H9 (cell line): ENCODE data around the gene SLC31A2. TPM values are rescaled to one million over a fixed set of nuclear protein-coding genes. Genes with fewer than 3 reads are reported as not detected.

ENCODE experiments used
- DNase-seq: peaks from one replicate; pipeline ENCODE4 v3.0.0-alpha.2; 2017
- H2AFZ ChIP-seq: one replicate; pipeline ENCODE4 v1.6.1; 2013; ENCODE audit warnings: mild to moderate bottlenecking, low read length, control low read depth, moderate library complexity
- H2AK5ac ChIP-seq: 2 replicates; pipeline ENCODE4 v1.6.1; 2013; ENCODE audit warnings: low read length, control low read depth, mixed read lengths; ENCODE audit not compliant: insufficient read length
- H2BK120ac ChIP-seq: one replicate; pipeline ENCODE4 v1.6.1; 2013; ENCODE audit warnings: low read depth, mild to moderate bottlenecking, low read length, control low read depth, inconsistent platforms; ENCODE audit not compliant: poor library complexity, severe bottlenecking
- H2BK12ac ChIP-seq: 2 replicates; pipeline ENCODE4 v1.6.1; 2013; ENCODE audit warnings: low read length, control low read depth, mixed read lengths, low read depth; ENCODE audit not compliant: insufficient read length
- H2BK15ac ChIP-seq: 2 replicates; pipeline ENCODE4 v1.6.1; 2013; ENCODE audit warnings: low read depth, low read length, control low read depth
- H2BK20ac ChIP-seq: one replicate; pipeline ENCODE4 v1.6.1; 2013; ENCODE audit warnings: low read depth, mild to moderate bottlenecking, low read length, control low read depth, inconsistent platforms; ENCODE audit not compliant: poor library complexity, severe bottlenecking
- H2BK5ac ChIP-seq: 2 replicates; pipeline ENCODE4 v1.6.1; 2013; ENCODE audit warnings: low read length, control low read depth, mixed read lengths; ENCODE audit not compliant: insufficient read length
- H3K14ac ChIP-seq: 2 replicates; pipeline ENCODE4 v1.6.1; 2013; ENCODE audit warnings: low read length, control low read depth; ENCODE audit not compliant: insufficient read depth
- H3K18ac ChIP-seq: 2 replicates; pipeline ENCODE4 v1.6.1; 2013; ENCODE audit warnings: low read depth, mild to moderate bottlenecking, mixed read lengths, low read length, control low read depth; ENCODE audit not compliant: insufficient read length
- H3K23ac ChIP-seq: 2 replicates; pipeline ENCODE4 v1.6.1; 2013; ENCODE audit warnings: low read length, control low read depth, mixed read lengths, low read depth; ENCODE audit not compliant: insufficient read length
- H3K23me2 ChIP-seq: 2 replicates; pipeline ENCODE4 v1.6.1; 2013; ENCODE audit warnings: low read depth, mild to moderate bottlenecking, mixed read lengths, low read length, control low read depth; ENCODE audit not compliant: insufficient read length, poor library complexity, severe bottlenecking
- H3K27ac ChIP-seq: 2 replicates; pipeline ENCODE4 v1.5.1; 2013; ENCODE audit warnings: low read length, control low read depth, mixed read lengths, low read depth; ENCODE audit not compliant: insufficient read length
- H3K27me3 ChIP-seq: 2 replicates; pipeline ENCODE4 v1.6.1; 2013; ENCODE audit warnings: low read length, control low read depth, inconsistent platforms; ENCODE audit not compliant: insufficient read depth
- H3K4ac ChIP-seq: 2 replicates; pipeline ENCODE4 v1.6.1; 2013; ENCODE audit warnings: low read depth, mild to moderate bottlenecking, control low read depth, inconsistent platforms, low read length, moderate library complexity
- H3K4me1 ChIP-seq: 2 replicates; pipeline ENCODE4 v1.6.1; 2013; ENCODE audit warnings: low read length, control low read depth, inconsistent platforms; ENCODE audit not compliant: insufficient read depth
- H3K4me2 ChIP-seq: 2 replicates; pipeline ENCODE4 v1.6.1; 2013; ENCODE audit warnings: low read length, control low read depth, mixed read lengths; ENCODE audit not compliant: insufficient read length, insufficient read depth
- H3K56ac ChIP-seq: 2 replicates; pipeline ENCODE4 v1.6.1; 2013; ENCODE audit warnings: low read depth, mild to moderate bottlenecking, mixed read lengths, low read length, control low read depth; ENCODE audit not compliant: insufficient read length
- H3K79me1 ChIP-seq: 2 replicates; pipeline ENCODE4 v1.6.1; 2013; ENCODE audit warnings: low read depth, mild to moderate bottlenecking, moderate library complexity, low read length, control low read depth, inconsistent platforms; ENCODE audit not compliant: insufficient read depth, poor library complexity, severe bottlenecking
- H3K79me2 ChIP-seq: 2 replicates; pipeline ENCODE4 v1.6.1; 2013; ENCODE audit warnings: low read length, control low read depth, inconsistent platforms; ENCODE audit not compliant: insufficient read depth
- H3K9ac ChIP-seq: 2 replicates; pipeline ENCODE4 v1.6.1; 2013; ENCODE audit warnings: low read length, control low read depth, mixed read lengths; ENCODE audit not compliant: insufficient read length; ENCODE audit errors: extremely low read depth
- H3K9me3 ChIP-seq: one replicate; pipeline ENCODE4 v1.6.1; 2013; ENCODE audit warnings: low read depth, low read length, inconsistent platforms; ENCODE audit not compliant: control insufficient read depth
- H3T11ph ChIP-seq: one replicate; pipeline ENCODE4 v1.6.1; 2013; ENCODE audit warnings: mild to moderate bottlenecking, low read length, control low read depth, inconsistent platforms
- H4K20me1 ChIP-seq: one replicate; pipeline ENCODE4 v1.6.1; 2013; ENCODE audit not compliant: control insufficient read depth, insufficient read length, insufficient read depth
- H4K5ac ChIP-seq: 2 replicates; pipeline ENCODE4 v1.6.1; 2013; ENCODE audit warnings: low read depth, mild to moderate bottlenecking, mixed read lengths, low read length, control low read depth; ENCODE audit not compliant: insufficient read length
- H4K8ac ChIP-seq: replicated peaks from 2 replicates; pipeline ENCODE4 v1.6.1; 2013; ENCODE audit warnings: low read length, control low read depth, mixed read lengths, low read depth; ENCODE audit not compliant: insufficient read length
- H4K91ac ChIP-seq: 2 replicates; pipeline ENCODE4 v1.6.1; 2013; ENCODE audit warnings: low read depth, mild to moderate bottlenecking, moderate library complexity, mixed read lengths, low read length, control low read depth; ENCODE audit not compliant: insufficient read length
- H3K27ac Mint-ChIP-seq, 3 experiments: 2 replicates in 2 of 3; 3 replicates in 1 of 3; pipeline ENCODE4 v1.8.0; 2020 to 2021; ENCODE audit warnings: mixed read lengths in 3 of 3, mild to moderate bottlenecking in 1 of 3, moderate library complexity in 1 of 3
- H3K27me3 Mint-ChIP-seq: 2 replicates; pipeline ENCODE4 v1.8.0; 2021; ENCODE audit warnings: low read depth, mild to moderate bottlenecking, moderate library complexity, mixed read lengths
- H3K36me3 Mint-ChIP-seq, 3 experiments: 2 replicates in 2 of 3; 3 replicates in 1 of 3; pipeline ENCODE4 v1.8.0; 2020 to 2021; ENCODE audit warnings: low read depth in 3 of 3, mixed read lengths in 3 of 3; ENCODE audit not compliant: insufficient read depth in 1 of 3
- H3K4me1 Mint-ChIP-seq, 2 experiments: 2 replicates each; pipeline ENCODE4 v1.8.0; 2020; ENCODE audit warnings: mixed read lengths in 2 of 2
- H3K4me3 Mint-ChIP-seq, 2 experiments: 2 replicates in 1 of 2; 3 replicates in 1 of 2; pipeline ENCODE4 v1.8.0; 2020 to 2021; ENCODE audit warnings: mild to moderate bottlenecking in 2 of 2, mixed read lengths in 2 of 2, moderate library complexity in 1 of 2
- H3K9me3 Mint-ChIP-seq, 2 experiments: 2 replicates in 1 of 2; 3 replicates in 1 of 2; pipeline ENCODE4 v1.8.0; 2020; ENCODE audit warnings: mild to moderate bottlenecking in 2 of 2, mixed read lengths in 2 of 2, moderate library complexity in 1 of 2
- CTCF ChIP-seq: fragments of 200-600 bp; sonication (generic); conservative IDR thresholded peaks from 3 replicates; pipeline ENCODE4 v1.8.0; 2021; ENCODE audit warnings: antibody characterized with exemption, mild to moderate bottlenecking
- WGBS: extraction: QIAGEN DNeasy Blood & Tissue Kit; methylation state at CpG from one replicate; pipeline ENCODE4 v1.1.7; 2013; ENCODE audit warnings: missing lambda C conversion rate, low lambda C conversion rate, mixed read lengths; ENCODE audit not compliant: insufficient read length; ENCODE audit errors: extremely low coverage; 5-methylcytosine and 5-hydroxymethylcytosine counted together
- total RNA-seq: library from RNA; stranded (reverse); gene quantifications from 2 replicates; pipeline ENCODE4 v1.2.1, GENCODE V29; 2021

SLC31A2 gene
- total RNA-seq, 1 experiment from 2014 or later: 1.0 TPM

- H3K9ac ChIP-seq: no peak overlapping the region
- no peak overlapping the region for H2BK12ac ChIP-seq
- no peak overlapping the region for H2AFZ ChIP-seq
- no peak overlapping the region for H3T11ph ChIP-seq
- no peaks in the 10 kb centered on the region for H3K79me1 ChIP-seq
- H2AK5ac ChIP-seq: no peak overlapping the region
- H3K18ac ChIP-seq: no peak overlapping the region
- H3K4me1 ChIP-seq: no peaks in the 10 kb centered on the region
- H3K4me2 ChIP-seq: no peak overlapping the region
- no peak overlapping the region for H3K56ac ChIP-seq
- DNase-seq: no peak
- H3K23ac ChIP-seq: no peak overlapping the region
- H3K27me3 ChIP-seq: no peaks in the 10 kb centered on the region
- Mint-ChIP-seq H3K36me3 (peaks cover 3 to 21% (median 12%) of the 10 kb centered on the region in 3 experiments; a peak in 6 of 7 replicates), H3K27ac (peak overlapping the region in 1 of 3 experiments; percentile 61; a peak in 1 of 7 replicates), H3K4me1 (no peaks in the 10 kb centered on the region), H3K27me3 (peaks cover 1% of the 10 kb centered on the region; the same call in 1 of the 2 replicates), H3K9me3 (no peaks in the 10 kb centered on the region), H3K4me3 (no peak overlapping the region)
- H3K9me3 ChIP-seq: no peaks in the 10 kb centered on the region
- H3K14ac ChIP-seq: no peak overlapping the region
- no peaks in the 10 kb centered on the region for H3K23me2 ChIP-seq
- no peak overlapping the region for H2BK120ac ChIP-seq
- TF ChIP-seq CTCF: no peak
- H4K5ac ChIP-seq: no peak overlapping the region
- no peak overlapping the region for H2BK15ac ChIP-seq
- no peak overlapping the region for H3K4ac ChIP-seq
- H2BK20ac ChIP-seq: no peak overlapping the region
- H4K20me1 ChIP-seq: no peaks in the 10 kb centered on the region
- no peaks in the 10 kb centered on the region for H3K79me2 ChIP-seq
- no peak overlapping the region for H4K8ac ChIP-seq
- H3K27ac ChIP-seq: no peak overlapping the region
- WGBS: no CpG with 5 or more reads among the region's 10 CpGs
- H2BK5ac ChIP-seq: no peak overlapping the region
- no peak overlapping the region for H4K91ac ChIP-seq
Observed at GRCh38 chr9:113210815-113211214, 60.0 kb downstream of the SLC31A2 start.

Other genes with a start within 250 kb of the SLC31A2 start
- gene ZNF883, start 138.8 kb upstream of the SLC31A2 start, total RNA-seq: 10.7 and 13.2 TPM in 2 replicates
- 4.8 and 5.1 TPM in 2 replicates for gene ZFP37, start 94.3 kb upstream of the SLC31A2 start, total RNA-seq
- gene FKBP15, start 70.3 kb downstream of the SLC31A2 start, total RNA-seq: 18.5 and 19.3 TPM in 2 replicates
- 34.4 and 34.8 TPM in 2 replicates for gene SLC31A1, start 70.5 kb downstream of the SLC31A2 start, total RNA-seq
- gene CDC26, start 124.6 kb downstream of the SLC31A2 start, total RNA-seq: 37.8 and 38.6 TPM in 2 replicates
- gene PRPF4, start 124.7 kb downstream of the SLC31A2 start, total RNA-seq: 48.5 and 49.8 TPM in 2 replicates
- gene RNF183, start 152.4 kb downstream of the SLC31A2 start, total RNA-seq: 0.33 TPM in 1 of 2 replicates, not detected in the other
- 0.59 and 0.72 TPM in 2 replicates for gene WDR31, start 189.3 kb downstream of the SLC31A2 start, total RNA-seq
- 4.5 and 5.1 TPM in 2 replicates for gene BSPRY, start 198.5 kb downstream of the SLC31A2 start, total RNA-seq
- gene HDHD3, start 226.0 kb downstream of the SLC31A2 start, total RNA-seq: 10.8 and 10.9 TPM in 2 replicates